HepG2 (cell line): ENCODE results near the gene RTKN2.
"Not testable (repeated sequence)": the region's sequence is repeated elsewhere in the genome, so short reads cannot be mapped to it uniquely, and the experiment has no call there.

Source experiments
- ARID2 ChIP-seq: sonication (generic); formaldehyde crosslinking; IDR thresholded peaks from 2 replicates; pipeline ENCODE4 v1.8.1; 2022; ENCODE audit warnings: mild to moderate bottlenecking, missing genetic modification reagents, borderline replicate concordance
- KAT7 ChIP-seq: IDR thresholded peaks from 2 replicates; pipeline ENCODE4 v1.6.1; 2018; ENCODE audit warnings: borderline replicate concordance, missing compliant biosample characterization
- PRPF4 ChIP-seq: fragments of 200-400 bp; formaldehyde crosslinking; IDR thresholded peaks from 2 replicates; pipeline ENCODE4 v1.6.1; 2016; ENCODE audit warnings: low read length, low read depth; ENCODE audit not compliant: poor library complexity, severe bottlenecking
- ZNF674 ChIP-seq: sonication (generic); formaldehyde crosslinking; IDR thresholded peaks from 2 replicates; pipeline ENCODE4 v1.5.0; 2020; ENCODE audit warnings: low read depth, mild to moderate bottlenecking, missing genetic modification reagents
- TF ChIP-seq, protein P1 (sequence below): IDR thresholded peaks from 2 replicates; pipeline ENCODE4 v1.6.1; 2016; ENCODE audit warnings: low read depth

DNA sequence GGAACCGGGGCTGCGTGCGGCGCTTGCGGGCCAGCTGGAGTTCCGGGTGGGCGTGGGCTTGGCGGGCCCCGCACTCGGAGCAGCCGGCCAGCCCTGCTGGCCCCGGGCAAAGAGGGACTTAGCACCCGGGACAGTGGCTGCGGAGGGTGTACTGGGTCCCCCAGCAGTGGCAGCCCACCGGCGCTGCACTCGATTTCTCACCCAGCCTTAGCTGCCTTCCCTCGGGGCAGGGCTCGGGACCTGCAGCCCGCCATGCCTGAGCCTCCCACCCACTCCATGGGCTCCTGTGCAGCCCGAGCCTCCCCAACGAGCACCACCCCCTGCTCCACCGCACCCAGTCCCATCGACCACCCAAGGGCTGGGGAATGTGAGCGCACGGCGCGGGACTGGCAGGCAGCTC is 11.7 kb upstream of the RTKN2 start:
- TF ChIP-seq PRPF4; ZNF674 (CRISPR knock-in tag); ARID2 (CRISPR knock-in tag); KAT7 (CRISPR knock-in tag): not testable (repeated sequence)
- TF ChIP-seq, protein P1, sequence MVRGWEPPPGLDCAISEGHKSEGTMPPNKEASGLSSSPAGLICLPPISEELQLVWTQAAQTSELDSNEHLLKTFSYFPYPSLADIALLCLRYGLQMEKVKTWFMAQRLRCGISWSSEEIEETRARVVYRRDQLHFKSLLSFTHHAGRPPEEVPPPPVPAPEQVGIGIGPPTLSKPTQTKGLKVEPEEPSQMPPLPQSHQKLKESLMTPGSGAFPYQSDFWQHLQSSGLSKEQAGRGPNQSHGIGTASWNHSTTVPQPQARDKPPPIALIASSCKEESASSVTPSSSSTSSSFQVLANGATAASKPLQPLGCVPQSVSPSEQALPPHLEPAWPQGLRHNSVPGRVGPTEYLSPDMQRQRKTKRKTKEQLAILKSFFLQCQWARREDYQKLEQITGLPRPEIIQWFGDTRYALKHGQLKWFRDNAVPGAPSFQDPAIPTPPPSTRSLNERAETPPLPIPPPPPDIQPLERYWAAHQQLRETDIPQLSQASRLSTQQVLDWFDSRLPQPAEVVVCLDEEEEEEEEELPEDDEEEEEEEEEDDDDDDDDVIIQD (CRISPR knock-in tag) = not testable (repeated sequence)
